ENCODE results near the gene DNM3.

Gene DNM3

DNA sequence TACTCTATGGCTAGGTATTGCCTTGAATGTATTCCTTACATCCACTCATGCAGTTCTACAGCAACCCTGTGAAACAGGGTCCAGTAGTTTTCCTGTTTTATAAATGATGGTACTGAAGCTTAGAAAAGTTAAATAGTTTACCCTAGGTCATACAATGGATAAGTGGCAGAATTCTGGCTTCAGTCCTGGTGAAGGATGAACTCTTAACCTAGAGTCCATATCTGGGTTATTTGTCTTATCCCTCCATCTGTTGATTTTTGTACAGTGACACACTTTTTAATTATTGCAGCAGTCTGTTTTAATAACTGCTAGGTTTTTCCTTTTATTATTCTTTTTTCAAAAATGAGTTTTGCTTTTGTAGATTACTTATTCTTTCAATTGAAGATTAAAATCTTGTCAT lies 263.9 kb downstream of the DNM3 start:
- TF ChIP-seq, protein P1, sequence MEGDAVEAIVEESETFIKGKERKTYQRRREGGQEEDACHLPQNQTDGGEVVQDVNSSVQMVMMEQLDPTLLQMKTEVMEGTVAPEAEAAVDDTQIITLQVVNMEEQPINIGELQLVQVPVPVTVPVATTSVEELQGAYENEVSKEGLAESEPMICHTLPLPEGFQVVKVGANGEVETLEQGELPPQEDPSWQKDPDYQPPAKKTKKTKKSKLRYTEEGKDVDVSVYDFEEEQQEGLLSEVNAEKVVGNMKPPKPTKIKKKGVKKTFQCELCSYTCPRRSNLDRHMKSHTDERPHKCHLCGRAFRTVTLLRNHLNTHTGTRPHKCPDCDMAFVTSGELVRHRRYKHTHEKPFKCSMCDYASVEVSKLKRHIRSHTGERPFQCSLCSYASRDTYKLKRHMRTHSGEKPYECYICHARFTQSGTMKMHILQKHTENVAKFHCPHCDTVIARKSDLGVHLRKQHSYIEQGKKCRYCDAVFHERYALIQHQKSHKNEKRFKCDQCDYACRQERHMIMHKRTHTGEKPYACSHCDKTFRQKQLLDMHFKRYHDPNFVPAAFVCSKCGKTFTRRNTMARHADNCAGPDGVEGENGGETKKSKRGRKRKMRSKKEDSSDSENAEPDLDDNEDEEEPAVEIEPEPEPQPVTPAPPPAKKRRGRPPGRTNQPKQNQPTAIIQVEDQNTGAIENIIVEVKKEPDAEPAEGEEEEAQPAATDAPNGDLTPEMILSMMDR (IDR thresholded peaks at IDR 0.05; ENCODE audit: insufficient read depth, low read length, poor library complexity, severe bottlenecking): no peak
- Histone ChIP-seq H3K36me3 (ENCODE audit: control insufficient read depth, insufficient read depth, low read length) (no peaks in the 10 kb centered on the region), H3K4me3 (replicated peaks; ENCODE audit: low read depth, low read length) (no peak overlapping the region), H3K27me3 (replicated peaks; ENCODE audit: control insufficient read depth, insufficient read depth, low read length) (no peaks in the 10 kb centered on the region)
- DNase-seq (ENCODE audit: extremely low read depth, insufficient read length): no peak

DNA sequence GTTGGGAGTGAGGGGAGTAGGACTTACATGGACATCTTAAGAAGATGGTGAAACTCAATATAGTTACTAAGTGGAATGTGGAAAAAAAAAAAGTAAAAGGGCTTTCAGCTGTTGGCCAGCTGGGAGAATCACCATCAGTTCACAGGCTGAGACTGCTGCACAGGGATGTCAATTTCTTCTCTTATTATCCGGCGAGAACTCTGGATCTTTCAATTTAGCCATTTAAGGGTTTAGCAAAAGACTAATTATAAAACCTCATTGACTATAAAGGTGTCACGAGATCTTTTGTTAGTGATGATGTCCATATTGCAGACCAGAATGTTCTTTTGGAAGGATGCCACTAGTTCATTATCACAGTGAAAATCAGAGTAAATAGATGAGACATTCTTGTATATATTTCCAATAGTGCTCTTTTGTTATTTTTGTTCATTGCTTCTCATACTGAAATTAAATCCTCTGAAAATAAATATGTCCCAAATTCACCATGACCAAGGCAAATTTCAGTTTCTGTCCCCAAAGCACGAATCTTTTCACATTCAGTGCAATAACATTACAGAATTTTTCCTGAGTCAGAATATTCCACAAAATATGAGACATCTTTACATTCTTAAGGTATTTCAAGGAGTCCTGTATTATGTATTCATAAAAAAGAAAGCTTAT lies 266.1 kb downstream of the DNM3 start:
- no peak for DNase-seq (ENCODE audit: extremely low read depth, insufficient read length)
- Histone ChIP-seq H3K36me3 (ENCODE audit: control insufficient read depth, insufficient read depth, low read length) (no peaks in the 10 kb centered on the region), H3K4me3 (replicated peaks; ENCODE audit: low read depth, low read length) (no peak overlapping the region), H3K27me3 (replicated peaks; ENCODE audit: control insufficient read depth, insufficient read depth, low read length) (no peaks in the 10 kb centered on the region)
- TF ChIP-seq, protein P1 (IDR thresholded peaks at IDR 0.05; ENCODE audit: insufficient read depth, low read length, poor library complexity, severe bottlenecking): no peak

DNA sequence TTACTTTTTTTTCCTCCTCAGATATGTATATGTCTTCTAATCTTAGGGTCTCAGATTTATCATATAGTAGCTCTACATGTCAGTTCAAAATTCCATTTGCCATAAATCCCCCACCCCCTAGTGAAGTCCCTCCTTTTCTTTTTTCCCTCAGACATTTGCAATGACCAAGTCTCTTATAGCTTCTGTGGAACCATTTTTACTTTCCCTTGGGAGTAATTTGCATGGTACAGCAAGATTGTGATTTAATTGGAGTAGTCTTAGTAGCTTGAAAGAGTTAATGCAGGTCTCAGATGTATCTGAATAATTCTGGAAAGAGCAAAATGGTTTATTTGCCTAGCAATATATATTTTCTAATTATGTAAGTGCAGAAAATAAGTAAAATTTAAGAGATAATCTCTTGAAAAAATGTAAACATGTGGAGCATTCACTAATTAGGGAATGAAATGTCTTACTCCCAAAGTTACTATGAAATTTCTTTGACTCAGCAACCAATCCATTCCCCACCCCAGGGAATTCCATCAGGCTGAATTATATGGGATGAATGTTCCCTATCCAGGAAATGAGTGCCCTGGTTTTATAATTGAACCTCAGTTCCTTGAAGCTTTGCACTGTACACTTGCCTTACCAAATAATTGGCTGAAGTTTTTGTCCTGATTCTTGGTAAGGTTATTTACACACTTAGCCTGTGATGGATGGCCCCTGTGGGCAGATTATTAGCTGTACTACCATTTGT lies 267.0 kb downstream of the DNM3 start:
- TF ChIP-seq, protein P1 (IDR thresholded peaks at IDR 0.05; ENCODE audit: insufficient read depth, low read length, poor library complexity, severe bottlenecking): no peak
- no peaks in the 10 kb centered on the region for H3K27me3 ChIP-seq (replicated peaks; ENCODE audit: control insufficient read depth, insufficient read depth, low read length)
- no peaks in the 10 kb centered on the region for H3K36me3 ChIP-seq (ENCODE audit: control insufficient read depth, insufficient read depth, low read length)
- no peak for DNase-seq (ENCODE audit: extremely low read depth, insufficient read length)
- H3K4me3 ChIP-seq (replicated peaks; ENCODE audit: low read depth, low read length): no peak overlapping the region

DNA sequence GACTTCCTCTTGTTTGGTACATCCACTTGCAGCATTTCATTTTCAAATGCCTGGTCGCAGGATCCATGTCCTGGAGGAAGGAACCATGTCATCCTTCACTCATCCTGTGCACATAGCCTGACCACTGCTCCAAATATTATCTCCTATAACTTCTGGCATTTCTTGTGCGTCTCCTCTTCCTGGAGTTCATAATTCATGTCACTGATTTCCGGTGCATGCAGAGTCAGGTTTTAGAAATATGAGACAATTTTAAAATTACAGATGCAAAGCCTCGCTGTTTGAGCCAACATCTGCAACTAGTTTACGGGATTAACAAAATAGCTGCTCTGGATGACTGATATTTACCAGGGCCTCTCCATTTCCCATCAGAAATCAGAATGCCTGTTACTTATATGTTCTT lies 268.1 kb downstream of the DNM3 start:
- Histone ChIP-seq H3K36me3 (ENCODE audit: control insufficient read depth, insufficient read depth, low read length) (no peaks in the 10 kb centered on the region), H3K4me3 (replicated peaks; ENCODE audit: low read depth, low read length) (no peak overlapping the region), H3K27me3 (replicated peaks; ENCODE audit: control insufficient read depth, insufficient read depth, low read length) (no peaks in the 10 kb centered on the region)
- DNase-seq (ENCODE audit: extremely low read depth, insufficient read length): no peak
- TF ChIP-seq, protein P1 (IDR thresholded peaks at IDR 0.05; ENCODE audit: insufficient read depth, low read length, poor library complexity, severe bottlenecking): no peak

DNA sequence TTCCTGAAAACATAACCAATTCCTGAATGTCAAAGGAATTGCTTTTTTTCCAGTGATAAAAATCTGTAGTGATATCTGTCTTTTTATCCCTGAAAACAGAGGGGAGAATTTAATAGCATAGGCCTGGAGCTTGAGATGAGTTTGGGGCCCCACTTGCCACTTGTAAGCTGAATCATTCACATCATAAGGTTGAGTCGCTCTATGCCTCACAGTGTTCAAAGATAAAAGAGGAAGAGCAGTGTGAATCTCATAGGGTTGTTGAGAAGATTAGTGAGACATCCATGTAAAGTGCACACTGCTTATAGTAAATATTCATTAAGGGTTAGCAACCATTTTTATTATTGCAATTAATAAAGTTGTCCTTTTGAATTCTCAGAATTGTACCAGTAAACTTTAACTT lies 271.3 kb downstream of the DNM3 start:
- no peaks in the 10 kb centered on the region for H3K27me3 ChIP-seq (replicated peaks; ENCODE audit: control insufficient read depth, insufficient read depth, low read length)
- no peak overlapping the region for H3K4me3 ChIP-seq (replicated peaks; ENCODE audit: low read depth, low read length)
- DNase-seq (ENCODE audit: extremely low read depth, insufficient read length): no peak
- H3K36me3 ChIP-seq (ENCODE audit: control insufficient read depth, insufficient read depth, low read length): no peaks in the 10 kb centered on the region
- TF ChIP-seq, protein P1 (IDR thresholded peaks at IDR 0.05; ENCODE audit: insufficient read depth, low read length, poor library complexity, severe bottlenecking): no peak
